NCI-H510A (cell line): ENCODE measurements around the gene KRT8.

Source experiments
- DNase-seq: peaks from one replicate; lab custom pipeline; 2025; lab: John Stamatoyannopoulos, UW

Gene KRT8

DNA sequence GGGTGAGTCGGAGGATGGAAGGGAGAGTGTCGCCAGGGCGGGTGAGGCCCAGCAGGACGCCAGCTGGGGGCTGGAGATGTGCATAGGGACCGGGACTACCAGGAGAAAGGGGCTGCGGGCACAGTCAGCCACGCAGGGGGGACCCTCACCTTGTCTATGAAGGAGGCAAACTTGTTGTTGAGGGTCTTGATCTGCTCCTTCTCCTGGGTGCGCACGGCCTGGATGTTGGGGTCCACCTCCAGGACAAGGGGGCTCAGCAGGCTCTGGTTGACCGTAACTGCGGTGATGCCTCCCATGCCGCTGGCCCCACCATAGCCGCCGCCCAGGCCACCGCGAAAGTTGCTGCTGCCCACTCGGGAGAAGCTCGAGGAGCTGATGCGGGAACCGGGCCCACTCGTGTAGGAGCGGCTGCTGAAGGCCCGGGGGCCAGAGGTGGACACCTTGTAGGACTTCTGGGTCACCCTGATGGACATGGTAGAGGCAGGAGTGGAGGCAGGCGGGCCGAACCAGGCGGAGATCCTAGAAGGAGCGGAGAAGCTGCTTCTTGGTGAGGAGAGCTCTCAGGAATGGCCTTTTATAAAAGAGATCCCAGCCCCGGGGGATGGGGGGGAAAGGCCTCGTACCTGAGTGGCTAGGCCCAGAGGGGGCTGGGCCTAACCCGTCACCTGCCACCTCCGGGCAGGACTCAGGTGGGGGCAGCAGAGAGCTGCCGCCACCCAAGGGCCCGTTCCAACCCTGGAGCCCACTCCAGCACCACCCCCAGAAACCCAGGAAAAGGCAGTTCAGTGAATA, at the start of gene KRT8:
Gene KRT8, minus strand, starts transcription at position 568 of the 792 bp plus-strand sequence. Its CDS starts 95 bp downstream, at position 473.
- peak; percentile 96 for DNase-seq

DNA sequence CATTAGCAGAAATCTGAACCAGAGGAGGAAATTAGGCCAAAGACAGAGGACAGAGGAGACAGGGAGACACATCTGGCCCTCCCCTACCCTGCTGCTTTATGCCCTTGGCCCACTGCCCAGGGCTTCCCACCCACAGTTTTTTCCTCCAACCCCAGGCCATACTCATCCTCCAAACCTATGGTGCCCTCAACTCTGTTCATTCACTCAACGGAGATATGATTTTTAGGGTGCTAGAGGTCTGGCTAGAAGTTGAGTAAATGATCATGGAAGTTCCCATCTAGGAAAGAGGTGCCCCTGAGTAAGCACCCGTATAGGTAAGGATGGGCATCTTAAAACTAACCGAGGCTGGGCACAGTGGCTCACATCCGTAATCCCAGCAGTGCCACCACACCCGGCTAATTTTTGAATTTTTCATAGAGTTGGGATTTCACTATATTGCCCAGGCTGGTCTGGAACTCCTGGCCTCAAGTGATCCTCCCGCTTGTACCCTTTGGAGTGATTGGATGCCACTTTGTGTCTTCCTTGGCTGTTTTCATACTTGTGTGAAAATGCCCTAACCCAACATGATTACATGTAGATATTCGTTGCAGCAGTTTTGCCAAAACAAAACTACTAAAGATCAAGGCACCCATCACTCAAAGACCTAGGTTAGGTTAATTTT, 48.4 kb upstream of the KRT8 start:
- no peak for DNase-seq

DNA sequence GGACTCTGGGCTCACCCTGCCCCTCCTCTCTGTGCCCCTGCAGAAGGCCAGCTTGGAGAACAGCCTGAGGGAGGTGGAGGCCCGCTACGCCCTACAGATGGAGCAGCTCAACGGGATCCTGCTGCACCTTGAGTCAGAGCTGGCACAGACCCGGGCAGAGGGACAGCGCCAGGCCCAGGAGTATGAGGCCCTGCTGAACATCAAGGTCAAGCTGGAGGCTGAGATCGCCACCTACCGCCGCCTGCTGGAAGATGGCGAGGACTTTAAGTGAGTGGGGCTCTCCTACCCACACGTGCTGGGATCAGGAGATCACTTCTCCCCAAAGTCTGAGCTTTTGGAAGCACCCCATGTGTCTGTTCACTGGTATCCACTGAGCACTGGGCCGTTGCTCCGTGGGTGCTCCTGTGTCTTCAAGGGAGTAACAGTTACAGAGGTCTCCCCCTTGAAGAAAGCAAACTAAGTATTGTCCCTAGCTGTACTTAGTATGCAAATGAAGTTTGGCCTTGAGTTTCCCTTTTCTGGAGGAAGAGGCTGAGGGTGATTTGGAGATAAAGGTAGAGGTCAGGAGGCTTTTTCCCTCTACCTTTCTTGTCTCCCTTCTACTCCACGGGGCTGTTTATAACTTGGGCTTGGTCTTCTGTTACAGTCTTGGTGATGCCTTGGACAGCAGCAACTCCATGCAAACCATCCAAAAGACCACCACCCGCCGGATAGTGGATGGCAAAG, 47.4 kb upstream of the KRT8 start:
- DNase-seq: no peak

DNA sequence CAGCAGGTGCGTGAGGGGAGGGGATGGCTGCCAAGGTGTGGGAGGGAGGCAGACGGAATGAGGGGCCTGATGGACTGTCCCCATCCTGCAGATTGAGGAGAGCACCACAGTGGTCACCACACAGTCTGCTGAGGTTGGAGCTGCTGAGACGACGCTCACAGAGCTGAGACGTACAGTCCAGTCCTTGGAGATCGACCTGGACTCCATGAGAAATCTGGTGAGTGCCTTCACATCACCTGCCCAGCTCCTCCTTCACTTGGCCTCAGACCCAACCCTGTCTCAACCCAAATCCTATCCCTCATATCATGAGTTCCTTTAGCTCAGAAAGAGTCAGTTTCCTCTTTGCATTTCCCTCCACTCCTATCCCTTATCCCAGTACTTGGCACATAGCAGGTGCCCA, 46.8 kb upstream of the KRT8 start:
- DNase-seq: no peak

DNA sequence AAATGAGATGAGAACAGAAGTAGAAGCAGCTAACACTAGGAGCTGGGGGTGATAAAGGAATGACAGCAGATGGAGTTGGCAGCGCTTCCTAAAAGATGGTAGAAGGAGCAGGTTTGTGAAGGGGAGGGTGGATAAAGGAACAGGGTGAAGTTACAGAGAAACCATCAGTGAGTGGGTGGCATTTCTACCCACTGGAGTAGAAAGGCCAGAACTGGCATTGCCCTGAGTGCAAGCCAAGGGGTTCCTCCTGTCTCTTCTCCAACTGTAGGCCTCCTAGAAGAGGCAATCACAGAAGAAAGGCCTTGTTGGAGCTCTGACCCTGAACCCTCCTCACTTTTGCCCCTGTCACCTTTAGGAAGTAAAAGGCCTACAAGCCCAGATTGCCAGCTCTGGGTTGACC, 46.2 kb upstream of the KRT8 start:
- no peak for DNase-seq

DNA sequence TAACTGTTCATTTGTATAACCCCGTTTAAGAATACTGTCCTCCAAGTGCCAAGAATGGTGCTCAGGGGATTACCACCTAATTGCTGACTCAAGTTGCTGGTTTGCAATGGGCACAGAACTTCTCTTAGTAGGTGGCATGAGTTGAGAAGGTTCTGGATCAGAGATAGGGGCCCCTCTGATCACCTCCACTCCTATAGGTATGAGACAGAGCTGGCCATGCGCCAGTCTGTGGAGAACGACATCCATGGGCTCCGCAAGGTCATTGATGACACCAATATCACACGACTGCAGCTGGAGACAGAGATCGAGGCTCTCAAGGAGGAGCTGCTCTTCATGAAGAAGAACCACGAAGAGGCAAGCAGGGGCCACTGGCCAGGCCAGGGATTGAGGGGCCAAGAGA, 45.7 kb upstream of the KRT8 start:
- no peak for DNase-seq

DNA sequence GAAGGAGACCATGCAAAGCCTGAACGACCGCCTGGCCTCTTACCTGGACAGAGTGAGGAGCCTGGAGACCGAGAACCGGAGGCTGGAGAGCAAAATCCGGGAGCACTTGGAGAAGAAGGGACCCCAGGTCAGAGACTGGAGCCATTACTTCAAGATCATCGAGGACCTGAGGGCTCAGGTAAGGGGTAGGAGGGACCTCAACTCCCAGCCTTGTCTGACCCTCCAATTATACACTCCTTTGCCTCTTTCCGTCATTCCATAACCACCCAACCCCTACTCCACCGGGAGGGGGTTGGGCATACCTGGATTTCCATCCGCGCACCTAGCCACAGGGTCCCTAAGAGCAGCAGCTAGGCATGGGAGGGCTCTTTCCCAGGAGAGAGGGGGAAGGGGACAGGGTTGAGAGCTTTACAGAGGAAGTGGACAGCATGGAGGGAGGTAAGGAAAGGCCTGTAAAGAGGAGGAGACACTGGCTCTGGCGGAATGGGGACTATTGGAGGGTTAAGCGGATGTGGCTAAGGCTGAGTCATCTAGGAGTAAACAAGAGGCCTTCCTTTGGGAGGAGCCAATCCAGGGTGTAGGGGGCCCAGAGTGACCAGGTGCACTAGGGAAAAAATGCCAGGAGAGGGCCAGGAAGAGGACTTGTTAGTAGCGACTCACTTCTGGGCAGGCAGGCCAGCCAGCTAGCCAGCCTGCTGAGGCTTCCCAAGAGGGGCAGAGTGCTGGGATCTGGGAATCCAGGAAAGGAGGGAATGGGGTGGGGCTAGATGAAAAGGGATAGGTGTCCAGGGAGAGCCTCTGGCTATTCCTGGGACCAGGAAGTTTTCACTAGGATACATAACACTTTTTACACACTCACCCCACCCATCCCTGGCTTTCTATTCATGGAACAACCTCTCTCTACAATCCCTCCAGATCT, 44.8 kb upstream of the KRT8 start:
- peak; percentile 93 for DNase-seq

DNA sequence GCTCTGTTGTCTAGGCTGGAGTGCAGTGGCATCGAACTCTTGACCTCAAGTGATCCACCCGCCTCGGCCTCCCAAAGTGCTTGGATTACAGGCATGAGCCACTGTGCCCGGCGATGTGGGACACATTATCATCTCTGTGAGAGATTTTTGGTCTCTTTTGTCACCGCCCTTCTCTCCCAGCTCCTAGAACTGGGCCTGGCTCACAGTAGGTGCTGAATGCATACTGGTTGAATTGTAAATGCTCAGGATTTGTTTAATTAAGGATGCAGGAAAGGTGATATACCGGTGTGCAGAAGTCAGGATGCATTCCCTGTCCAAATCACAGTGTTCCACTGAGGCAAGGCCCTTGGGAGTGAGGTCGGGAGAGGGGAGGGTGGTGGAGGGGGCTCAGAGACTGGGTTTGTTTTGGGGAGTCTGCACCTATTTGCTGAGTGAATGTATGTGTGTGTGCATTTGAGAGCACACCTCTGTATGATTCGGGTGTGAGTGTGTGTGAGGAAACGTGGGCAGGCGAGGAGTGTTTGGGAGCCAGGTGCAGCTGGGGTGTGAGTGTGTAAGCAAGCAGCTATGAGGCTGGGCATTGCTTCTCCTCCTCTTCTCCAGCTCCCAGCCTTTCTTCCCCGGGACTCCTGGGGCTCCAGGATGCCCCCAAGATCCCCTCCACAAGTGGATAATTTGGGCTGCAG, 43.0 kb upstream of the KRT8 start:
- no peak for DNase-seq

DNA sequence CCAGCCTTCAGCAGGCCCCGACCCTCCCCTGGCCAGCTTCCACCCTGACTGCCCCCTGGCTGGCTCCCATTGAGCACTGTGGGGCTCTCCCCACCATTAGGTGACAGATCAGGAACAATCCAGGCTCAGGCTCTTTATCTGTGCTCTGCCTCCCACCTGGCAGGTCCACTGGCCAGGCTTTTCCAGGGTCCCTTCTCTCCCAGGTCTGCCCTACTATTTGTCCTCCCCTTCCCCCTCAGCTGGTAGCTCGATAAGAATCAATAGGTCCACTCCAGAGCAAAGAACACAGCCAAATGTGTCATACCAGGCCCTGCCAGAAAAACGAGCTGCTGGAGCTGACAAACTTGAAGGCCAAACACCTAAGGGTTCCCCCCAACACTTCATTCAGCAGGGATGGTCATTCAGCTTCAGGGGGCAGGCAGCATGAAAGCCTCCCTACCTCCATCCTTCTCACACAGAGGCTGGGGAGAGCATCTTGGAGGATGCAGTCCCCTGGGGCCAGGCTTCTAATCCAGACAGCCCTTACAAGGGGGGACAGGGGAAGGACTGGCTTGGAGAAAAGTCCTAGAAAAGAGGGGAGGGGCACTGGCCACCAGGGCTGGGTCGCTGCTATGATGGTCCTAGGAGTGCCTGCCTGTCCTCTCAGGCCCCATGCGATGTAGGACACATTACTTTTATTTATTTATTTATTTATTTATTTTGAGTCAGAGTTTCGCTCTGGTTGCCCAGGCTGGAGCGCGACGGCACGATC, 42.1 kb upstream of the KRT8 start:
- DNase-seq: no peak

DNA sequence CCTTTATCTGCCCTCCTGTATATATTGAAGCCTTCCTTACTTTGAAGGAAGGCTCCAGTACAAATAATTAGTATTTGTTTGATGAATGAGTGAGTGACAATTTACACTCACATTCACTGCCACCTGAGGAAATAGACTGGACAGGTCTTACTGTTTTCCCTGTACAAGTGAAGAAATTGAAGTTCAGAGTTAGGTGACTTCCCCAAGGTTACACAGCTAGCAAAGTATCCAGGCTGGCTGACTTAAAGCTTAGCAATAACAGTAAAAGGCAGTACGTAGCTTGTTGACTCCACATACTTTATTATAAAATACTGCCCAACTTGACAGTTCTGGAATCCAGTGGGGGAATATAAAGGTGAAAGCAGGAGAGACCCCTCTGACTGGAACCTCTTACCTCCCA, 41.5 kb upstream of the KRT8 start:
- no peak for DNase-seq

DNA sequence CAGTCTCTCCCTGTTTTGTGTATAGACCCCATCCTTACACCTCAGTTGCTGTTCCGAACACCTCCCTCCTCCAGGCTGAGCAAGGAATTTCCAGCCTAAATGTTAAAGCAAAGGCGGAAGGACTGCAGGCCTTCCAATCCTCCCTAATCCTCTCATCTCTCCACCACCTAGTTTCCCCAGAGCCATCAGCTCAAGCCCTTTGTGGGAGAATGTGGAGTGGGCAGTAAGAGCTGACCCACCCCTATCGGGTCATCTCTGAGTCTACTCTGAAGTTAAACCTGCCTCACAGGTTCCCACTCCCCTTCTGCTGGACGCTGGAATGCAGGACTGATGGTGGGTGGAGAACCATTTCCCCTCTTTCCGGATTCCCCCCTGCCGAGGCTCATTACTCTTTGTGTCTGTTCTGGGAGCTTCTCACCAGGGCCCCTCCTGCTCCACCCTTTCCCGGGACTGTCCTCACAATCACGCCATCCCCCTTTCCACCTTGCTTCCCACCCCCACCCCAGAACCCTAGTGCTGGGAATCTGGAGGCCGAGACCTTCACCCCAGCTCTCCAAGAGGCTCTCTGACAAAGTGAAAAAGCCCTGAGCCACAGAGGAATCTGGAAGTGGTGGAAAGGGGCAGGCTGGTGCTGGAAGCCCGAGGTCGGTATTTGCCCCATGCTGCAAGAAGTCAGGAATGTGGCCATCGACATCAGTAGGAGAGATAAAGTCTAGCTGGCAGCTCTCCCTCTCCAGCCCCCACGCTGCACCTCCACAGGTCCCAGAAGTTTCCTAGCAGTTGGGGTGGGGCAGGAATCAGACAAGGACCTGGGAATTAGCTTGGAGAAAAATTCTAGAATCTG, 40.7 kb upstream of the KRT8 start:
- no peak for DNase-seq

DNA sequence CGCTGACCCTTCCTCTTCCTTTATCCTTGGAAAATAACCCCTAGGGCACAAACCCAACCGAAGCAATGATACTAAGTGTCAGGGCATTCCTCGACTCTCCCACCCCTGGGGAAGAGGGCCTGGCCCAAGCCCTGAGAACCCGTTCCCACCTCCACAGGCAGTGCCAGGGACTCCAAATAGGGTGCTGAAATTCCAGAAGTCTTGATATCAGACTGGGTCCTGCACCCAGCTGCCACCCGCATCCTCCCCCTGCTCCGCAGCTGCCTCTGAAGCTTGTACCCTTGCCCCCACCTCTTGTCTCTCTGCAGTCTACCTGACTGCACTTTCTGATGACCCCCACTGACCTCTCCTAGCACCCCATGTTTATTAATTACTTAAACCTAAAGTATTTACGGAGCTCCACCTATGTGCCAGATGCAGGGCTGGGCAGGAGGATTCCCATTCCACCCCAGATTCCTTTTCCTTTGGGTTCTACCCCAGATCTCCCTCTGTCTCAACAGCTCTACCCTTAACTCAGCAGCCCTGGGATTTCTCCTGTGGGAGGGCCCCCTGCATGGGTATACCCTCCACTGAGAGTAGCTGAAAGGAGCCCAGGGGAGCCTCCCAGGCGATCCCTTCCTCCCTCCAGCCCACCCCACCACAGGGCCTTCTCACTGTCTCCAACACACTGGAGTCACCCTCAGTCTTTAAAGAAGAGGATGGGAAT, 40.0 kb upstream of the KRT8 start:
- no peak for DNase-seq

DNA sequence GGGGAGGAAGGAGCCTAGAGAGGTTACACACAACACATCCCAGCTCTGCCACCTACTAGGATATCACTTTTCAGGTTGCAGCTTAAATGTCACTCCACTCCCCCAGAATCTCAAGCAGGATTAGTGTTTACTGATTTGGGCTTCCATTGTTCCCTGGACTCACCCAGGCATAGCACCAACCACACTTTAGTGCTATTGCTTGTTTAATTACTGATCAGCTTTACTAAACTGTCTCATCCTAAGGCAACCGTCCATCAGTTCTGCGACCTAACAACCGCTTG, 38.0 kb upstream of the KRT8 start:
- DNase-seq: peak; percentile 76

DNA sequence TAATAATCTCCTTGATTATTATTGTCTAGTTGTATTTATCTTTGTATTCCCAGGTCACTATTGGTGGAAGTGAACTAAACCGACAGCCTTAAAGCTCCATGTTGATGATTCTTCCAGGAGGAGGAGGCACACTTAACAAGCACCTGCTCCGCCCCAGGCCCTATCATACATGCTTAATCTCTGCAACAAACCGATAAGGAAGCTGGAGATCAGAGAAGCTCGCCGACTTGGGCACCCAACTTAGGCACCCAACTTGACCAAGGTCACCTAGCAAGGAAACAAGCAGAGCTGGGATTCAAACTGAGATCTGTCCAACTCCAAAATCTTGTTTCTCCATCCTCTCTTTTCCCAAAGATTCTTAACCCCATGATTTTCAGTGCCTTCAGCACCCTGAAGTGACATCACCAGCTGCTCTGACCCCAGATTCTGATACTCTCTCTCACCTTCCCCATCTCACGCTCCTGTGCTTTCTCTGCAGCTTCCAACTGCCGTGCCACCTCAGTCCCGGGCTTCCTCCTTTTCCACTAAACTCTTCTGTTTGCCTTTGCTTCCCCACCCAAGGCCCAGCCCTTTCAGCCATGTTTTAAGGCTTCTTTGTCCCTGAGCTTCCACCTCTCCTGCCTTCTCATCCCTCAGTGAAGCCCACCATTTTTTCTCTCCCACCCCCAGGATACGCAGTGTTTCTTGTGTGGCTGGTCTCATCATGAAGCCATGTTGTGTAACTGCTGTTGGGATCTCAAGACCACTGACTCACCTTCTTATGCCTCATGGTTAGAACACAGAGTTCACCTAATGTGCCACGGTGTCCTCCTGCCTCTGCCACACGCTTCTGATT, 37.4 kb upstream of the KRT8 start:
- DNase-seq: peak; percentile 13

DNA sequence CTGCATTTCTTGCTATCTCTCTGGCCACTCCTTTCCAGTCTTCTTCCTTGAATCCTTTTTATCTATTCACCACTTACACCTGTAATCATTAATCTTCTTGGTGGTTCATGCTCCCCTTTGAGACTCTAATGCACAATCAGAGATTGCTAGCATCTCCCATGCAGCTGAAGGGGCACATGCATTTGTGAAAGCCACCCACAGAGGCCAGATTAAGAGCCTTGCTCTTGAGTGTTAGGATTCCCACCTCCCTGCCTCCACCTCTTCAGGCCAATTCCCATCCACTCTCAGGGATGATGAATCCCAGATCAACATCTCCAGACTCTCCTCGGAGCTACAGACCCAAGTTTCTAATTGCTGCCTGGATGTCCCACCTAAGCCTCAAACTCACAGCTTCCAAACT, 24.7 kb upstream of the KRT8 start:
- DNase-seq: no peak

DNA sequence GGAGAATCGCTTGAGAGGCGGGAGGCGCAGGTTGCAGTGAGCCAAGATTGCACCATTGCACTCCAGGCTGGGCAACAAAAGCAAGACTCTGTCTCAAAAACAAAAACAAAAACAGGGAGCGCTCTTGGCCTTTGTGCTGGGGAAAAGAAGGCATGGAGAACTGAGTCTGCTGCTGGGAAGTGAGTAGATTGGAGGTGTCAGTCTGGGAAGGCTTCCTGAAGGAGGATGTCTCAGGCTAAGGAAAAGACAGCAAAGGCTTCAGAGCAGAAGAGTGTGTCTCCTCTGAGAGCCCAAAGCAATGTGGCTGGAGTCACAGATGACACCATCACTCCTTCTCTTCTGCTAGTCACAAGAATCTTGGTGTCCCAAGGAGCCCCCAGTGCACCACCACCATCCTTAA, 23.1 kb upstream of the KRT8 start:
- DNase-seq: no peak

DNA sequence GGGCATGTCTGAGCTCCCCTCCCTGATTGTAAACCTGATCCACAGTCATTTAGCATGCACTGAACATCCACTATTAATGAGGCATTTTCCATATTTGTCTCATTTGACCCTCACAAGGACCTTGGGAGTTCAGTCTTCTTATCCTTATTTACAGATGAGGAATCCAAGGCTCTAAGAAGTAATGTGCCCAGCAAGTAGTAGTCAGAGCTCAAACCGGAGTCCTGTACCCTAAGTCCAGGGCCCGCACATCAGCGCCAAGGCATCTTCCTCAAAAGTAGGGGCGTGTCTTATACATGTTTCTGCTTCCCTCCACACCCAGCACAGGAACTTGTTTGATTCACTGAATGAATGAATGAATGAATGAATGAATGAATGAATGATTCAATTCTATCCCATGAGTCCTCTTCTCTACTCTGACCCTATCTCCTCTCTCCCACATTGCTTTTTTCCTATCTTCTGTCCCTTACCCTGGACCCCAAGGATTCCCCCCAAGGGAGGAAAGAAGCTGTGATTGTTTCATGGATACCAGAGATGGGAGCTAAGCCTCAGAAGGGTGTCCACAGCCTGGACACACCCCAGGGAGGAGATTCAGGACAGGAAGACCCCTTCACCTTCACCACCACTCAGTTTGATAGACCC, 21.8 kb upstream of the KRT8 start:
- no peak for DNase-seq
